MM.1S (cell line): Measurements from ENCODE around the gene BCR.

Experiments
- DNase-seq: peaks from one replicate; pipeline ENCODE4 v3.0.0-alpha.2; 2015
- H2AFZ ChIP-seq: fragments of 300-600 bp; sonication (generic); 2 replicates; pipeline ENCODE4 v1.6.0; 2016; ENCODE audit warnings: antibody characterized with exemption, low read length
- H3F3A ChIP-seq: fragments of 300-600 bp; sonication (generic); 2 replicates; pipeline ENCODE4 v1.6.1; 2016; ENCODE audit warnings: mild to moderate bottlenecking, antibody characterized with exemption, low read length, moderate library complexity, mixed read lengths; ENCODE audit not compliant: insufficient read depth
- H3K27ac ChIP-seq: fragments of 300-600 bp; sonication (generic); 2 replicates; pipeline ENCODE4 v1.5.1; 2016; ENCODE audit warnings: mild to moderate bottlenecking, low read length
- H3K27me3 ChIP-seq: fragments of 300-600 bp; sonication (generic); replicated peaks from 2 replicates; pipeline ENCODE4 v1.6.0; 2016; ENCODE audit warnings: low read length; ENCODE audit not compliant: insufficient read depth
- H3K36me3 ChIP-seq: fragments of 300-600 bp; sonication (generic); replicated peaks from 2 replicates; pipeline ENCODE4 v1.6.1; 2016; ENCODE audit warnings: mild to moderate bottlenecking, low read length, mixed read lengths; ENCODE audit not compliant: insufficient read depth
- H3K4me1 ChIP-seq: fragments of 300-600 bp; sonication (generic); 2 replicates; pipeline ENCODE4 v1.6.1; 2016; ENCODE audit warnings: low read length, mixed read lengths
- H3K4me2 ChIP-seq: fragments of 300-600 bp; sonication (generic); 2 replicates; pipeline ENCODE4 v1.6.0; 2016; ENCODE audit warnings: low read depth, low read length
- H3K4me3 ChIP-seq: fragments of 300-600 bp; sonication (generic); 2 replicates; pipeline ENCODE4 v1.5.1; 2016; ENCODE audit warnings: low read length, mixed read lengths
- H3K79me2 ChIP-seq: fragments of 300-600 bp; sonication (generic); 2 replicates; pipeline ENCODE4 v1.6.1; 2016; ENCODE audit warnings: mixed run types, low read length, mixed read lengths
- H3K9ac ChIP-seq: fragments of 300-600 bp; sonication (generic); 2 replicates; pipeline ENCODE4 v1.6.1; 2016; ENCODE audit warnings: low read length, mixed read lengths
- H3K9me2 ChIP-seq: fragments of 300-600 bp; sonication (generic); replicated peaks from 2 replicates; pipeline ENCODE4 v1.6.1; 2016; ENCODE audit warnings: mild to moderate bottlenecking, low read length, mixed read lengths; ENCODE audit not compliant: insufficient read depth
- H3K9me3 ChIP-seq: fragments of 300-600 bp; sonication (generic); replicated peaks from 2 replicates; pipeline ENCODE4 v1.6.1; 2016; ENCODE audit warnings: mild to moderate bottlenecking, low read length, mixed read lengths; ENCODE audit not compliant: insufficient read depth
- H4K20me1 ChIP-seq: fragments of 300-600 bp; sonication (generic); 2 replicates; pipeline ENCODE4 v1.6.1; 2016; ENCODE audit warnings: mild to moderate bottlenecking, low read length, moderate library complexity, mixed read lengths; ENCODE audit not compliant: insufficient read depth
- EZH2 ChIP-seq: fragments of 300-600 bp; sonication (generic); optimal IDR thresholded peaks from 2 replicates; pipeline ENCODE3; 2017; ENCODE audit warnings: low read depth, mild to moderate bottlenecking, antibody characterized with exemption, low read length, mixed read lengths
- EZH2phosphoT487 ChIP-seq: fragments of 300-600 bp; sonication (generic); IDR thresholded peaks from 2 replicates; pipeline ENCODE4 v1.6.1; 2018; ENCODE audit warnings: antibody characterized with exemption, low read length
- TF ChIP-seq, protein P1 (sequence below): fragments of 300-600 bp; sonication (generic); IDR thresholded peaks from 2 replicates; pipeline ENCODE4 v1.5.1; 2016; ENCODE audit warnings: antibody characterized with exemption, low read length, mixed read lengths

Gene BCR

DNA sequence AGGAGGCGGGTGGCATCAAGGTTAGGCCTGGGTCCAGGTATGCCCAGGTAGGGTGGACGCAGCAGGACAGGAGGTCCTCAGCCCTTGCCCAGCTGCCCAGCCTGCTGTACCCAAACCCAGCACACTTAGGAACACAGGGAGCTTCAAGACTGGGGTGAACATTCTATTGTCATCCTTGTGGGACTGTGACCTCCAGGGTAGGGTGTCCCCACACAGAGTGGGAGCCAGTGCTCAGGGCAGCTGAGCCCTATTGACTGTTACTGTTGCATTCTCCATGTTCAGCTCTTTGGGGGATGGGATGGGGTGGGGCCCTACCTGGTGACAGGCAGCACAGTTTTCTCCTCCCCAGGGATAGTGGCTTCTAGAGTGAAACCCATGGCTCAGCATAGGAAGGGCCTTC, 106.0 kb downstream of the BCR start:
- peaks cover 4% of the 10 kb centered on the region; the same call in 1 of the 2 replicates for H3F3A ChIP-seq
- no peaks in the 10 kb centered on the region for H3K27me3 ChIP-seq
- peaks cover 4% of the 10 kb centered on the region for H3K4me1 ChIP-seq
- H3K4me2 ChIP-seq = no peak overlapping the region
- no peak overlapping the region for H3K27ac ChIP-seq
- H4K20me1 ChIP-seq = 0 out of 2 replicates have a peak, but pooled peaks cover 7% of the 10 kb centered on the region
- no peak for DNase-seq
- TF ChIP-seq, protein P1, sequence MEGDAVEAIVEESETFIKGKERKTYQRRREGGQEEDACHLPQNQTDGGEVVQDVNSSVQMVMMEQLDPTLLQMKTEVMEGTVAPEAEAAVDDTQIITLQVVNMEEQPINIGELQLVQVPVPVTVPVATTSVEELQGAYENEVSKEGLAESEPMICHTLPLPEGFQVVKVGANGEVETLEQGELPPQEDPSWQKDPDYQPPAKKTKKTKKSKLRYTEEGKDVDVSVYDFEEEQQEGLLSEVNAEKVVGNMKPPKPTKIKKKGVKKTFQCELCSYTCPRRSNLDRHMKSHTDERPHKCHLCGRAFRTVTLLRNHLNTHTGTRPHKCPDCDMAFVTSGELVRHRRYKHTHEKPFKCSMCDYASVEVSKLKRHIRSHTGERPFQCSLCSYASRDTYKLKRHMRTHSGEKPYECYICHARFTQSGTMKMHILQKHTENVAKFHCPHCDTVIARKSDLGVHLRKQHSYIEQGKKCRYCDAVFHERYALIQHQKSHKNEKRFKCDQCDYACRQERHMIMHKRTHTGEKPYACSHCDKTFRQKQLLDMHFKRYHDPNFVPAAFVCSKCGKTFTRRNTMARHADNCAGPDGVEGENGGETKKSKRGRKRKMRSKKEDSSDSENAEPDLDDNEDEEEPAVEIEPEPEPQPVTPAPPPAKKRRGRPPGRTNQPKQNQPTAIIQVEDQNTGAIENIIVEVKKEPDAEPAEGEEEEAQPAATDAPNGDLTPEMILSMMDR = no peak
- TF ChIP-seq EZH2 = no peak
- no peak for TF ChIP-seq EZH2phosphoT487
- no peak overlapping the region for H3K9ac ChIP-seq
- peaks cover 45% of the 10 kb centered on the region for H3K79me2 ChIP-seq
- H3K4me3 ChIP-seq = no peak overlapping the region
- H2AFZ ChIP-seq = no peak overlapping the region
- no peaks in the 10 kb centered on the region for H3K9me3 ChIP-seq
- no peaks in the 10 kb centered on the region for H3K9me2 ChIP-seq
- no peaks in the 10 kb centered on the region; the same call in 1 of the 2 replicates for H3K36me3 ChIP-seq

- TF ChIP-seq EZH2 (no peak), EZH2phosphoT487 (no peak)
- TF ChIP-seq, protein P1 = no peak
- no peak overlapping the region for H3K27ac ChIP-seq
- no peaks in the 10 kb centered on the region for H3K9me2 ChIP-seq
- no peak overlapping the region for H2AFZ ChIP-seq
- peaks cover 45% of the 10 kb centered on the region for H3K79me2 ChIP-seq
- no peak overlapping the region for H3K4me2 ChIP-seq
- H3K27me3 ChIP-seq = no peaks in the 10 kb centered on the region
- no peaks in the 10 kb centered on the region for H3K4me1 ChIP-seq
- no peak overlapping the region for H3K9ac ChIP-seq
- H3K4me3 ChIP-seq = no peak overlapping the region
- H3K9me3 ChIP-seq = no peaks in the 10 kb centered on the region
- DNase-seq = no peak
- no peaks in the 10 kb centered on the region for H3F3A ChIP-seq
- H3K36me3 ChIP-seq = no peaks in the 10 kb centered on the region; the same call in 1 of the 2 replicates
- H4K20me1 ChIP-seq = 0 out of 2 replicates have a peak, but pooled peaks cover 7% of the 10 kb centered on the region
Observed at GRCh38 chr22:23287136-23288095, 107.1 kb downstream of the BCR start.

GRCh38 chr22:23288301-23289129, 108.2 kb downstream of the BCR start:
- Histone ChIP-seq H3K9me2 (no peaks in the 10 kb centered on the region), H4K20me1 (0 out of 2 replicates have a peak, but pooled peaks cover 7% of the 10 kb centered on the region), H3F3A (no peaks in the 10 kb centered on the region), H3K4me2 (no peak overlapping the region), H3K9ac (no peak overlapping the region), H3K79me2 (peaks cover 34% of the 10 kb centered on the region), H3K27me3 (no peaks in the 10 kb centered on the region), H3K4me3 (no peak overlapping the region), H3K36me3 (no peaks in the 10 kb centered on the region; the same call in 1 of the 2 replicates), H3K27ac (no peak overlapping the region), H3K9me3 (no peaks in the 10 kb centered on the region), H2AFZ (no peak overlapping the region), H3K4me1 (no peaks in the 10 kb centered on the region)
- DNase-seq = no peak
- TF ChIP-seq EZH2 (no peak), EZH2phosphoT487 (no peak)
- TF ChIP-seq, protein P1 = no peak
